Gastrocnemius medialis (tissue), 4 donors: ENCODE data around the gene KCNH2. TPM values are rescaled to one million over a fixed set of nuclear protein-coding genes. Genes with fewer than 3 reads are reported as not detected.

ENCODE experiments used
- ATAC-seq, 2 donors: fragments of 150-250 bp; one replicate each; pipeline ENCODE4 v1.9.1; 2016
- DNase-seq, 2 donors: peaks; one replicate each; pipeline ENCODE4 v3.0.0-alpha.2; 2019
- H3K27ac ChIP-seq, 4 donors: fragments of 200-600 bp; sonication (generic); 1 replicate in 1 of 4; 2 replicates in 3 of 4; pipeline ENCODE4 v1.5.1; 2016 to 2018; ENCODE audit warnings: mild to moderate bottlenecking in 2 of 4, moderate library complexity in 1 of 4
- H3K27me3 ChIP-seq, 3 donors: fragments of 200-600 bp; sonication (generic) in 2 of 3; 1 replicate in 1 of 3; 2 replicates in 2 of 3; pipeline versions ENCODE4 v1.5.1 to v1.6.0; 2016 to 2019; ENCODE audit warnings: mild to moderate bottlenecking in 1 of 3, moderate library complexity in 1 of 3
- H3K36me3 ChIP-seq, 2 donors: fragments of 200-600 bp; sonication (generic) in 1 of 2; one replicate each; pipeline ENCODE4 v1.5.1; 2017 to 2018
- H3K4me1 ChIP-seq, 2 donors: fragments of 200-600 bp; sonication (generic) in 1 of 2; one replicate each; pipeline ENCODE4 v1.5.1; 2016 to 2017; ENCODE audit warnings: mild to moderate bottlenecking in 2 of 2
- H3K4me3 ChIP-seq, 4 donors: fragments of 200-600 bp; sonication (generic) in 3 of 4; 1 replicate in 1 of 4; 2 replicates in 3 of 4; pipeline ENCODE4 v1.5.1; 2016 to 2019; ENCODE audit warnings: mild to moderate bottlenecking in 2 of 4
- H3K9me3 ChIP-seq, 3 donors: fragments of 200-600 bp; sonication (generic) in 2 of 3; 1 replicate in 1 of 3; 2 replicates in 2 of 3; pipeline ENCODE4 v1.5.1; 2016 to 2019
- CTCF ChIP-seq, 5 experiments: fragments of 450-650 bp in 3 of 5; fragments of 200-600 bp in 2 of 5; sonication (generic) in 2 of 5; IDR thresholded peaks in 4 of 5; conservative IDR thresholded peaks in 1 of 5; 1 replicate in 4 of 5; 2 replicates in 1 of 5; pipeline ENCODE4 v1.5.1; 2016 to 2019; ENCODE audit warnings: antibody characterized with exemption in 5 of 5, mild to moderate bottlenecking in 3 of 5, moderate library complexity in 3 of 5
- POLR2A ChIP-seq, 2 donors: fragments of 450-650 bp; IDR thresholded peaks; one replicate each; pipeline ENCODE4 v1.6.1; 2017; ENCODE audit warnings: antibody characterized with exemption in 2 of 2, mild to moderate bottlenecking in 2 of 2, moderate library complexity in 2 of 2
- in situ Hi-C, 4 donors: fragments of 200-750 bp; cut with MboI; loops; one replicate each; pipeline versions ENCODE4 v1.15.0 to v1.8.0; 2017; ENCODE audit warnings: low sequenced_read_pairs in 4 of 4
- intact Hi-C: fragments of 100-400 bp; cut with DNase I; formaldehyde crosslinking; loops from one replicate; pipeline ENCODE4 v1.15.1; 2023; ENCODE audit warnings: low total_unique reads
- total RNA-seq, 4 donors: library from RNA; depleted of rRNA; stranded (reverse); fragments of >200 nt; gene quantifications; one replicate each; pipeline versions ENCODE4 v1.1.0 to v1.2.3, GENCODE V29; 2016

The KCNH2 gene
- total RNA-seq, 4 donors from 2014 or later = 0.19 to 1.00 (median 0.46) TPM; not detected in 1

GRCh38 chr7:150977382-150978125 lies 567 bp downstream of the KCNH2 start:
- no peak for DNase-seq
- in situ Hi-C loops (loop anchor here in 3 of 4 donors (25.0 kb wide), 1 partner anchor 190 kb away; no protein-coding TSS in a partner anchor), intact Hi-C loops (no loop called here)
- Histone ChIP-seq H3K27ac (no peak overlapping the region), H3K4me1 (peaks cover 6 to 18% of the 10 kb centered on the region in 2 donors), H3K36me3 (no peaks in the 10 kb centered on the region), H3K27me3 (peaks cover 56 to 74% (median 63%) of the 10 kb centered on the region in 3 donors), H3K9me3 (no peaks in the 10 kb centered on the region), H3K4me3 (peak overlapping the region in 1 of 4 donors; percentile 18)
- TF ChIP-seq POLR2A (IDR thresholded peaks at IDR 0.05) (no peak), CTCF (IDR thresholded peaks at IDR 0.05 in 4 of 5, conservative IDR thresholded peaks at IDR 0.05 in 1 of 5) (no peak)
- no peak for ATAC-seq

GRCh38 chr7:150976529-150977381 lies 1.4 kb downstream of the KCNH2 start:
- in situ Hi-C loops = loop anchor here in 3 of 4 donors (25.0 kb wide), 1 partner anchor 189 kb away; no protein-coding TSS in a partner anchor
- Histone ChIP-seq H3K4me1 (peaks cover 6 to 22% of the 10 kb centered on the region in 2 donors), H3K27me3 (peaks cover 55 to 74% (median 68%) of the 10 kb centered on the region in 3 donors), H3K27ac (no peak overlapping the region), H3K9me3 (no peaks in the 10 kb centered on the region), H3K4me3 (no peak overlapping the region), H3K36me3 (no peaks in the 10 kb centered on the region)
- intact Hi-C loops = no loop called here
- no peak for TF ChIP-seq CTCF (IDR thresholded peaks at IDR 0.05 in 4 of 5, conservative IDR thresholded peaks at IDR 0.05 in 1 of 5)
- no peak for TF ChIP-seq POLR2A (IDR thresholded peaks at IDR 0.05)
- ATAC-seq = no peak
- DNase-seq = no peak

- no peak overlapping the region for H3K27ac ChIP-seq
Measured at GRCh38 chr7:150975536-150976319, 2.4 kb downstream of the KCNH2 start.

More at GRCh38 chr7:150975536-150976319, 2.4 kb downstream of the KCNH2 start:
- DNase-seq (no peak), ATAC-seq (no peak)
- Histone ChIP-seq H3K4me1 (peaks cover 6 to 26% of the 10 kb centered on the region in 2 donors), H3K27me3 (peaks cover 53 to 75% (median 66%) of the 10 kb centered on the region in 3 donors), H3K36me3 (no peaks in the 10 kb centered on the region), H3K4me3 (no peak overlapping the region), H3K9me3 (no peaks in the 10 kb centered on the region)
- intact Hi-C loops (no loop called here), in situ Hi-C loops (loop anchor here in 3 of 4 donors (25.0 kb wide), 1 partner anchor 188 kb away; no protein-coding TSS in a partner anchor)
- TF ChIP-seq POLR2A (IDR thresholded peaks at IDR 0.05) = no peak
- no peak for TF ChIP-seq CTCF (IDR thresholded peaks at IDR 0.05 in 4 of 5, conservative IDR thresholded peaks at IDR 0.05 in 1 of 5)
